ENCODE data around the gene CNTNAP2. TPM values are rescaled to one million over a fixed set of nuclear protein-coding genes. Genes with fewer than 3 reads are reported as not detected.

CNTNAP2 gene
- total RNA-seq, 2 experiments from 2014 or later: 0.28 TPM; not detected in 1

DNA sequence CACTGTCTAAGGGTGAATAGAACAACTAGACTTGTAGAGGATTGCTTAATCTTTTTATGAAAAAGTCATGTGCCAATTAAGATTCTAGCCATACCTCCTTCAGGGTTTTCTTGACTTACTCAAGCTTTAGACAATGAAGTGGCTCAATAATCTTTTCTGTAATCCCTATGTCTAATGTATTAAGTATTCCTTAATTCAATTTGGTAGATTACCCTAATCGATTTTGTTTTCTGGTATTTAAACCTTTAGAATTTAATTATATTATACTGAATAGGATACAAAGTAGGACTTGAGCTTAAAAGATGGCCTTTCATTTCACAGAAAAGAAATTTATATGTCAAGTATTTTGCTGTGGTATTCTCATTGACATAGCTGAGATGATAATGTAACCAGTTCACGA, 1876.1 kb downstream of the CNTNAP2 start:
- no peak overlapping the region for H3K27ac ChIP-seq (ENCODE audit: low read depth, low read length, poor library complexity, severe bottlenecking)
- CTCF ChIA-PET (ENCODE audit: unreplicated experiment): no interaction called here

DNA sequence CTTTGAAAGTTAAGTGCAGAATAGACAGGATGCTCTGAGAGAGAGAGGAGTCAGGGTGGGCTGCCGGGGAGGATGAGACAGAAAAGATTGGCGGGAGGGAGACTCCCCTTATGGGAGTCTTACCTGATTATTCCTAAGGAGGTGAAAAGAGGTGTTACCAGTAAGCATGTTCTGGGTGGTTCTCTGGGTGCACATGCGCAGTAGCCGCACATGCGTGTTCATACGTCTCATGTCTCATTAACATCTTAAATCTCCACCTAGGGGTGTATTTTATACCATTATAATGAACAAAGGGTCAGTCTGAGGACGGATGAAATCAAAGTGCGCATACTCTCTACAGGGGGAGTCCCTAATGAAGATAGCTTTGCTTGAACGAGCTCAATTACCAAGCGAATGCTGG, 1881.0 kb downstream of the CNTNAP2 start:
- ChIA-PET POLR2A (no interaction called here), CTCF (ENCODE audit: unreplicated experiment) (no interaction called here)
- no peak overlapping the region for H3K4me3 ChIP-seq (ENCODE audit: low read depth, low read length, poor library complexity, severe bottlenecking)
- DNase-seq (ENCODE audit: low spot score): no peak
- H3K4me1 ChIP-seq (ENCODE audit: insufficient read depth, low read length, poor library complexity, severe bottlenecking): no peaks in the 10 kb centered on the region
- no peak overlapping the region for H3K27ac ChIP-seq (ENCODE audit: low read depth, low read length, poor library complexity, severe bottlenecking)
- no peak overlapping the region for H2AFZ ChIP-seq (ENCODE audit: low read length)
- H4K20me1 ChIP-seq (ENCODE audit: insufficient read depth, low read length): no peaks in the 10 kb centered on the region
- BruUV-seq (replicated peaks): no TSS peak
- no peaks in the 10 kb centered on the region for H3K36me3 ChIP-seq (ENCODE audit: insufficient read depth, low read length)
- intact Hi-C loops (cut with micrococcal nuclease; ENCODE audit: unreplicated experiment): no loop called here
- no peaks in the 10 kb centered on the region for H3K79me2 ChIP-seq (ENCODE audit: insufficient read depth, low read depth, low read length)
- no peaks in the 10 kb centered on the region for H3K9me3 ChIP-seq (ENCODE audit: low read length)
- H3K4me2 ChIP-seq (ENCODE audit: low read length): no peak overlapping the region
- no peaks in the 10 kb centered on the region for H3K9me2 ChIP-seq (ENCODE audit: insufficient read depth, low read length)
- TF ChIP-seq EZH2phosphoT487 (IDR thresholded peaks at IDR 0.05; ENCODE audit: borderline replicate concordance, low read depth, low read length): no peak
- TF ChIP-seq, protein P1, sequence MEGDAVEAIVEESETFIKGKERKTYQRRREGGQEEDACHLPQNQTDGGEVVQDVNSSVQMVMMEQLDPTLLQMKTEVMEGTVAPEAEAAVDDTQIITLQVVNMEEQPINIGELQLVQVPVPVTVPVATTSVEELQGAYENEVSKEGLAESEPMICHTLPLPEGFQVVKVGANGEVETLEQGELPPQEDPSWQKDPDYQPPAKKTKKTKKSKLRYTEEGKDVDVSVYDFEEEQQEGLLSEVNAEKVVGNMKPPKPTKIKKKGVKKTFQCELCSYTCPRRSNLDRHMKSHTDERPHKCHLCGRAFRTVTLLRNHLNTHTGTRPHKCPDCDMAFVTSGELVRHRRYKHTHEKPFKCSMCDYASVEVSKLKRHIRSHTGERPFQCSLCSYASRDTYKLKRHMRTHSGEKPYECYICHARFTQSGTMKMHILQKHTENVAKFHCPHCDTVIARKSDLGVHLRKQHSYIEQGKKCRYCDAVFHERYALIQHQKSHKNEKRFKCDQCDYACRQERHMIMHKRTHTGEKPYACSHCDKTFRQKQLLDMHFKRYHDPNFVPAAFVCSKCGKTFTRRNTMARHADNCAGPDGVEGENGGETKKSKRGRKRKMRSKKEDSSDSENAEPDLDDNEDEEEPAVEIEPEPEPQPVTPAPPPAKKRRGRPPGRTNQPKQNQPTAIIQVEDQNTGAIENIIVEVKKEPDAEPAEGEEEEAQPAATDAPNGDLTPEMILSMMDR (conservative IDR thresholded peaks at IDR 0.05; ENCODE audit: low read length): no peak

More for the DNA sequence above, 1876.1 kb downstream of the CNTNAP2 start:
- Histone ChIP-seq H3K9me2 (ENCODE audit: insufficient read depth, low read length) (no peaks in the 10 kb centered on the region), H2AFZ (ENCODE audit: low read length) (no peak overlapping the region), H3K36me3 (ENCODE audit: insufficient read depth, low read length) (no peaks in the 10 kb centered on the region), H3K9me3 (ENCODE audit: low read length) (no peaks in the 10 kb centered on the region), H4K20me1 (ENCODE audit: insufficient read depth, low read length) (no peaks in the 10 kb centered on the region), H3K79me2 (ENCODE audit: insufficient read depth, low read depth, low read length) (no peaks in the 10 kb centered on the region), H3K4me3 (ENCODE audit: low read depth, low read length, poor library complexity, severe bottlenecking) (no peak overlapping the region), H3K4me1 (ENCODE audit: insufficient read depth, low read length, poor library complexity, severe bottlenecking) (no peaks in the 10 kb centered on the region), H3K4me2 (ENCODE audit: low read length) (no peak overlapping the region)
- no peak for TF ChIP-seq EZH2phosphoT487 (IDR thresholded peaks at IDR 0.05; ENCODE audit: borderline replicate concordance, low read depth, low read length)
- TF ChIP-seq, protein P1 (conservative IDR thresholded peaks at IDR 0.05; ENCODE audit: low read length): no peak
- POLR2A ChIA-PET: no interaction called here
- intact Hi-C loops (cut with micrococcal nuclease; ENCODE audit: unreplicated experiment): no loop called here
- DNase-seq (ENCODE audit: low spot score): no peak
- no TSS peak for BruUV-seq (replicated peaks)

DNA sequence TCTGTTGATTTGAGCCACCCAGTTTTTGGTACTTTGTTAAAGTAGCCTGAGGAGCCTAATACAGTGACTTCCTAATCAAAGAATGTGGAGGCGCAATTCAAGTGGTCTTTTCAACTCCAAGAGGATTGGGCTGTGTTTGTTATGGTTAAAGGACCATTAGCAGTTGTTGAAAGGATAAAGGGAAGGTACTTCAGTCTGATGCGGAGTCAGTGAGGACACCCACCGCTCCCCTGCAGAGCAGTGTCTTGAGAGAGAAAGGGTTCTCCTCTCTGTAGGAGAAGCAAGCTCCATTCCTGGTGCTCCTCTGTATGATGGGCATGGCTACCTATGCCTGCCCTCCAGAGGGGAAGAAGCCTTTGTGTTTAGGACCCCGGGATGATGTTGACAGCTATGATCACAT, 1883.4 kb downstream of the CNTNAP2 start:
- Histone ChIP-seq H4K20me1 (ENCODE audit: insufficient read depth, low read length) (no peaks in the 10 kb centered on the region), H3K4me1 (ENCODE audit: insufficient read depth, low read length, poor library complexity, severe bottlenecking) (no peaks in the 10 kb centered on the region), H3K9me3 (ENCODE audit: low read length) (no peaks in the 10 kb centered on the region), H2AFZ (ENCODE audit: low read length) (no peak overlapping the region), H3K4me2 (ENCODE audit: low read length) (no peak overlapping the region), H3K36me3 (ENCODE audit: insufficient read depth, low read length) (no peaks in the 10 kb centered on the region), H3K27ac (ENCODE audit: low read depth, low read length, poor library complexity, severe bottlenecking) (no peak overlapping the region), H3K4me3 (ENCODE audit: low read depth, low read length, poor library complexity, severe bottlenecking) (no peak overlapping the region), H3K9me2 (ENCODE audit: insufficient read depth, low read length) (no peaks in the 10 kb centered on the region), H3K79me2 (ENCODE audit: insufficient read depth, low read depth, low read length) (no peaks in the 10 kb centered on the region)
- intact Hi-C loops (cut with micrococcal nuclease; ENCODE audit: unreplicated experiment): no loop called here
- DNase-seq (ENCODE audit: low spot score): no peak
- ChIA-PET POLR2A (no interaction called here), CTCF (ENCODE audit: unreplicated experiment) (no interaction called here)
- no TSS peak for BruUV-seq (replicated peaks)
- no peak for TF ChIP-seq EZH2phosphoT487 (IDR thresholded peaks at IDR 0.05; ENCODE audit: borderline replicate concordance, low read depth, low read length)
- TF ChIP-seq, protein P1 (conservative IDR thresholded peaks at IDR 0.05; ENCODE audit: low read length): no peak
